Stimulated activated naive CD8-positive, alpha-beta T cell treated with anti-CD3 and anti-CD28 coated beads, Interleukin-15, Interleukin-2, amounts not matched to agents 100 U/mL and 50 U/mL, for 24 hours (primary cell): ENCODE measurements around the gene TCF20.
A peak's percentile ranks its signal among the peaks of the same experiment; 100 is the strongest.

ENCODE experiments used
- ATAC-seq: fragments of 150-1000 bp; cut with Tn5 transposase; one replicate; pipeline ENCODE4 v1.10.0; 2021
- DNase-seq: peaks from one replicate; pipeline ENCODE4 v3.0.0; 2021

Gene TCF20

DNA sequence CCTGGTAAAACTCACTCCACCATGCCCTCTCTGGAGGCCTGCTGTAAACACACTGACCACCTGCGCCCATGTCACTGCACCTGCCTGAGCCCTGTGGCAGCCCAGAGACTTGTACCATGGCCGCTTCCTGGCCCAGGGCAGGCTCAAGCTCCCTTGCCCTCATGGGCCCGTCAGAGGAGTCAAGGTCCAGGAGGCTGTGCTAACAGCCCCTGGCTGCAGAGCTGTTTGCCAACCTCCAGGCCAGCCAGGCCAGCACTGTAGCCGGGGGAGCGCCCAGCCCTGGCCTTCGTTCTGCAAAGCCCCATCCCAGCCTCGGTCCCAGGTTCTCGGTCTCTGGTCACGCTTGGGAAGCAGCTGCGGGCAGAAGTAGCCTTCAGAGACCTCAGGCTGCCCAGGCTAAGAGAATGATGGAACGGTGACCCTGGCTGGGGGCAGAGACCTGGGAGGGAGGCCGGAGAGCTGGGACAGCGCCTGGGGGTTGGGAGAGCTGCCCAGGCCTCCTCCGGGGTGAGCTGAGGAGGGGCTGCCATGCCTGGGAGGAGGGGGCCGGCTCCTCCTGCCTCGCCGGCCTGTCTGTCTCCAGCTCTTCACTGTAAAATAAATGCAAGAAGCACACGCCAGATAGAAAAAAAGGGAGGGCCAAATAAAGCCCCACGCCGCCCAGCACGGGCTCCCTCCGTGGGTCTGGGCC lies 11.9 kb upstream of the TCF20 start:
- ATAC-seq, result no peak
- DNase-seq, result no peak

DNA sequence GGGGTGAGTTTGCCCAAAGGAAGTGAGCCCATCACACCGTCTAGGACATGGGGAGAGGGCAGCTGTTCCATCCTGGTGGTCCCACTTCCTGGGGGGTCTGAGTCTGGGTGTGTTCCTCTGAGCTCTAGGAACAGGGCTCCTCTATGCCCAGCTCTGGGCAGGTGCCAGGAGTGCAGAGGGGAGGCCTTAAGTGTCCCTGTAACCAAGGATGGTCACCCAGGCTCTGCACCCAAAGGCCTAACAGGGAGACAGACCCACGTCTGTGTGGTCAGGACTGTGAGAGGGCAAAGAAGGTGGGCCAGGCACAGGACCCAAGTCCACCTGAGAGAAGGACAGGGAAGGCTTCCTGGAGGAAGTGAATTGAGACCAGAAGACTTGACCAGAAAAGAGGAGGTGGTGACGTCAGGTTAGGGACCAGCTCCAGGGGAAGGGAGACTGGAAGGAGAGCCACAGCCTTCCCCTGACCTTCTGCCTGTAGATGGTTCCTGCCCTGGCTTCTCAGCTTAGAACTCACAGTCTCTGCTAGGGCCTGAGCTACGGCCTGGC lies 11.3 kb upstream of the TCF20 start:
- ATAC-seq (no peak), DNase-seq (no peak)

DNA sequence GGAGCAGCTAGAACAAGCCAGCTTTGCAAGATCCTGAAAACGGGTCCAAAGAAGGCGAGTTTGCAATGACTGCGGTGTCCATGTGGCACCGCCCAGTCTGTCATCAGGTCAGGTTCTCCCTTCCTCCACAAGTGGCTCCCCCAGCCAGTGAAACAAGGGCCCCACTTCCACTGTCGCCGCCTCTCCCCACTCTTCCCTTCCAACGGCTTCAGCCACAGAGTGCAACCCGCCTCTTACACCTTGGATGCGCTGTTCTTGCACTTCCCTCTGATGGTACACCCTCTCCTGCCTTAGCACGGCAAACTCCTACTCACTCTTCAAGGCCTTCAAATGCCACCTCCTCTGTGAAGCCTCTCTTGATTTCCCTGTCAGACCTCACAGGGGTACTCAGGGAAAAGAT lies 10.8 kb upstream of the TCF20 start:
- no peak for DNase-seq
- no peak for ATAC-seq

DNA sequence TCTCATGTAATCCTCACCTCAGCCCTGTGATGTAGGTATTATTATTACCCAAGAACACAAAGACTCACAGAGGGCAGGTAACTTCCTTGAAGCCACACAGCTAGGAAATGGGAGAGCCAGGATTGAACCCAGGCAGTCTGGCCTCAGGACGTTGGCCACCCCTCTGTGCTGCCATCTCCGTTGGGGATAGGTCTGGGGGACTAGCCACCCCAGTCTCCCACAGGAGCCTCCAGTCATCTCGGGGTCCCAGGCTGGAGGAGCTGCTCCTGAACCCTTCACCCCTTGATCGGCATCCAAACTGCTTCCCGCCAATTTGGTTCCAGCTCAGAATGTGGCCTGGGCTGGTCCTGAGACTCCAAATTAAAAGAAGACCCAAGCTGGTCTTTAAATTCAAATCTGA lies 10.4 kb upstream of the TCF20 start:
- no peak for ATAC-seq
- no peak for DNase-seq

DNA sequence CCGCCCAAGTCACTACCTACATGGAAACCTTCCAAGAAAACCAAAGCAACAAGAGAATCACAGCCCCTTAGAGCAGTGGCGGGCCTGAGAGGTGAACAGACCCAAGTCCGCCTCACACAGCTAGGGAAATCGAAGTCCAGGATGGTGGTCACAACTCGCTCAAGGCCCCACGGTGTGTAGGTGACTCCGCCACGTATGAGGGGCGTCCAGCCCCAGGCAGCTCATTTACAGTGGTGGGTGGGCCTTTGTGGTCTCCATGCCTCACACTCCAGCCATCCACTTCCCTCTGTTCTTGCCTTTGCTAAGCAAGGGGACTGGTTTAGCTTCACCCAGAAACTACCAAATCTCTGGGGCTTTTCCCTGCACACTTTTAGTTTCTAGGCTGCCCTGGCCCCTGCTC lies 9.7 kb upstream of the TCF20 start:
- DNase-seq (no peak), ATAC-seq (no peak)

DNA sequence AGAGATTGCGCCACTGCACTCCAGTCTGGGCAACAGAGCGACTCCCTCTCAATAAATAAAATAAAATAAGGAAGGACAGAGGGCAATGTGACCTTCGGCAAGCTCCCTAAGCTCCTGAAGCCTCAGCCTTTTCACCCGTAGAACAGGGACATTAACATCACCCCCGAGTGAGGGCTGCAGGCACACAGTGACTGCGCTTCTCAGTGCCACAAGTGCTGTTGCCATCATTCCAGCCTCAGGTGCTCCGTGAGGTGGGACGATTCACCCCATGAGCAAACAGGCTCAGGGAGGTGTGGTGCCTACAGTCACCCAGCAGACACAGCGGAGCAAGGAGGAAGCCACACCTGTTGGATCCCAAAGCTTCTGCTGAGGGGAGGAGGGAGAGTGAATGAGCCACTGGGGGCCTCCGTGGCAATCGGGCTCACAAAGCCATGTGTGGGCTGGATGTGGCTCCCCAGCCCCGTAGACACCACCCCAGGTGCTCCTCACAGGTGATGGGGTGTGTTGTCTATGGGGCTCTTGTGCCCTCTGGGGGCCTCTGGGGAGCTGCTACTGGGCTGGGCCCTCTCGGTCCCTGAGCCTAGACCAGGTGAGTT lies 9.1 kb upstream of the TCF20 start:
- no peak for ATAC-seq
- no peak for DNase-seq

DNA sequence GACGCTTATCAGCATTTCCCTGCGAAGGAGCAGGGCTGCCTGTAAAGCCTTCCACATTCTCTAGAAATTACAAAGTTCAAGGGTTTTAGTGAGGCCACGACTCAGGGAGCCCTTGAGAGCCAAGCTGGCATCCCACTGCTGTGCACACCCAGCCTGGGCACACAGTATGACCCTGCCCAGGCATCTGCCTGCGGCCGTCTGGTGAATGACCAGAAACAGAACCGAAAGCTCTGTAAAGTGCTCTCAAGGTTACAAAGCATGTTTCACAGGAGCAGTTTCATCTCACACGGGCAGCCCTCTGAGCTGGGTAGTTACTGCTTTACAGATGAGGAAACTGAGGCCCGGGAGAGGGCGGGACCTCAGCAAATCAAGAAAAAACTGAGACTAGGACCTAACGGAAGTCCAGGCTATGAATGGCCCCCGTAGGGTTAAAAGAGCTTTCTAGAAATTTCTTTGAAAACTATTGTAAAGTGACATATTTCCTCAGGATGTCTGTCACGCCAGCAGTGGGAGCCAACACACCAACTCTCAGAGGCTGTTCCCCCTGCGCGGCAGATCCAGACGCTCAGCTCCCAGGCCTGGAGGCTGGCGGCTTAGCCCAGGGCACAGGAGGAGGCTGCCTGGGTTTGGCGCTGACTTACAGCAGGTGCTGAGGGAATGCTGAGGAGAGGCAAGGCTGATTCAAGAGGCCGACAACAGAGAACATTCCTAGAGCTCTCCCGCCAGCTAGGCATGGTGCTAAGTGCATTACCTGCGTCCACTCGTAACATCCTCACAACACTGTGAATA lies 7.7 kb upstream of the TCF20 start:
- no peak for ATAC-seq
- DNase-seq, result no peak

DNA sequence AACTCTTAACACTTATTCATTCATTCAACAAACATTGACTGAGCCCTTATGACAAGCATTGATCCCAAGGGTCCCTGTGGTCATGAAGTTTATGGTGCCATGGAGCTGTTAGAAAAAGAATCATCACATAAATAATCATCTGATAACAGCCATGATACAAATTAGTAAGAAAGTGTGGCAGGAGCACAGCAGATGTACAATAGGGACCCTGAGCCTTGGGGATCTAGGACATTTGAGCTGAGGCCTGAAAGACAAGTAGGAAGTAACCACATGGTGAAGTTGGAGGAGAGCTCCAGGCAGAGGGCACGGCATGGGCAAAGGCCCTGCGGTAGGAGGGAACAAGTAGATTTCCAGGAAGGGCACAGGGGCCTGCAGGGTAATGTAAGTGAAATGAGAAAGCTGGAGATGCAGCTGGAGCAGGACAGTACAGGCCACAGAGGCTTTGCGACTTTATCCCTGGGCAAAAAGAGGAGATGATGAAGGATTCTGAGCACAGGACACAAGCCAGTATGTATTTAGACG lies 6.8 kb upstream of the TCF20 start:
- DNase-seq (no peak), ATAC-seq (no peak)

DNA sequence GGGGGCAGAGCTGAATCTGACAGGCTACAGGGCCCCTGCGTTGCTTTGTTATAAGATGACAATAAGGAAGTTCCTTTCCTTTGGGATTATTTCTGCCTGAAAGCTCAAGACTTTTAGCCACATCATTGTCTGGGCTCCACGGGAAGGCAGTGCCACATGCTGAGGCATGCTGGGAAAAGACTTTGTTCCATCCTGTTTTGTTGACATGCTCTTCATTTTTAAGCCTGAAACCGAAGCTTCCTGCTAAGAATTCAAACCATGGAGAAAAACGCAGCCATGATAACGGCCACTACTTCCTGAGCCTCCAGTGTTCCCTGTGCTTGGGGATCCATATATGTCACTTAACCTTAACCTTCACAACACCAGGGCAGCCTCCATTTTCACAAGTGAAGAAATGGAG lies 5.5 kb upstream of the TCF20 start:
- no peak for DNase-seq
- no peak for ATAC-seq

DNA sequence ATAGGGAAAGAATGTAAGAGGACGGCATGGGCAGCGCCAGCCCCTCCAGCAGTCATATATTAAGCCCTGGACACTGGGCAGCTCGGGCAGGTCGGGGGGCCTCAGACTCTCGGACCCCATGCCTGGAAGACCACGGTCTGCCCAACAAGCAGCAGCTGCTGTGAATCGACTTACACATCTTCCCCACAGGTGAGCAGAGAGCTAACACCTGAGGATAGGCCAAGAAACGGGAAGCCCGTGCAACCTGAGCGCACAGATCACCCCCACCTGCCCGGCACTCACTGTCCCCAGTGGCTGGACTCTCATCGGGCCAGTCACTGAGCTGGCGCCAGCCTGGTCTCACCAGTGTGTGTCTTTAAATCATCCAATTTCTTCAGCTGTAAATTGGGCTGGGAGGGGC lies 4.7 kb upstream of the TCF20 start:
- ATAC-seq (no peak), DNase-seq (no peak)

DNA sequence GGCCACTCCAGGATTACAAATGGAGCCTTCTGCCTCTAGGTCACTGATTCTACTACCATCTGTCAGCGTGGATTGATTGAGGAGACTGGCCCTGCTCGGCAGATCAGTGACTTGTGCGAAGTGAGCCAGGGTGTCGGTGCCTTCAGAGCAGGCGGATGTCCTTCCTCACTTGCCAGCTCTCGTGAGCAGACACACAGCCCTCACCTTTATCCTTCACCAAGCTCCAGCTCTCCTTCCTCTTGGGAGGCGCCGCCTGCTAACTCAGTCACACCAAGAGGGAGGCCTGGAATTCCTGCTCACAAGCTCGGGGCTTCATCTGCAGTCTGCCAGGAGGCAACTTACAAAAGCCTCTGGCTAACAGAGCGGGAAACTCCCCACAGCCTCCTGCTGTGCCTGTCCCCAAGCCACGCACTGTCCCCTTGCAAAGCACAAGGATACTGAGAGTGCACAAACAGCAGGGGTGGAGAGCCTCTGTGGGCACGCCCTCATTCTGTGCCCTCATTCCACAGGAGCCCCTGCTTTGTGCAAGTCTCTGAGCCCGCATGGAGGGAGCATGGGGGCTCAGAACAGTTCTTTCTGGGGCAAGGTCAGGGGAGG lies 3.5 kb upstream of the TCF20 start:
- ATAC-seq (no peak), DNase-seq (no peak)

DNA sequence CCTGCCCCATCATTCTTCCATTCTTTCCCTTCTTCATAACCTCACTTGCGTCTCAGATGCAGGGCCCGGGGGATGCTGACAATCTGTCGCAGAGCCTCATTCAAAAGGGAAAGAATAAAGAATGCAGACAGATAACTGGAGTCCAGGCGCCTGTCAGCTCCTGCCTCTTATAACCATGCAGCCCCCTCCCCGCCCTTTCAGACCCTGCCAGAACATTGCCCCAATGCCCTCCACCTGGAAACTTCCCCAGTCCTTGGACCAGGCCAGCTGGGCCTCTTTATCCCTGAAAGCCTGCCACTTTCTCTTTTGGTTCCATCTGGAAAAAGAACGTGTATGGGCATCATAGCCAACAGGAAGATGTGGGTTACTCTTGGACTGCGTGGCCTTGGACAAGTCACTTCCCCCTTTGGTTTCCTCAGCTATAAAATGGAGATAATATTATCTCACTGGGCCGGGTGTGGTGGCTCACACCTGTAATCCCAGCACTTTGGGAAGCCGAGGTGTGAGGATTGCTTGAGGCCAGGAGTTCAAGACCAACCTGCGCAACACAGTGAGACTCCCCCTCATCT lies 2.1 kb upstream of the TCF20 start:
- ATAC-seq (no peak), DNase-seq (no peak)

DNA sequence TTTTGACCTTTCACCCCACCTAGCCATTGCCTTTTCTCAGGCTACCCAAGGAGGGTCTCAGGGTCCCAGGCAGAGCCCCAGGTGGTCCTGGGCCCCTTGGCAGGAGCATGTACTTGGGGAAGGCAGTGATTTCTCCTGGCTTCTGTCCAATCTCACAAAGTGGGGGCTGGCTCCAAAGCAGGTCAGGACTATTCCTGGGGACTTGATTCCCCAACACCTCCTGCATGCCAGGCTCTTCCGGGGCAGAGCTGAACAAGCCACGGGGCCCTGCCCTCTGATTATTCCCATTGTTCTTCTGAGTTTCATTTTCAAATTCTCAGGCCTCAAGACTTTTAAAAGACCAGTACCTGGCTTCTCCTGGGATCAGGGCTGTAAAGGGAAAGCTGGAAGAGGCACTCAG lies 1.5 kb upstream of the TCF20 start:
- DNase-seq (no peak), ATAC-seq (no peak)

DNA sequence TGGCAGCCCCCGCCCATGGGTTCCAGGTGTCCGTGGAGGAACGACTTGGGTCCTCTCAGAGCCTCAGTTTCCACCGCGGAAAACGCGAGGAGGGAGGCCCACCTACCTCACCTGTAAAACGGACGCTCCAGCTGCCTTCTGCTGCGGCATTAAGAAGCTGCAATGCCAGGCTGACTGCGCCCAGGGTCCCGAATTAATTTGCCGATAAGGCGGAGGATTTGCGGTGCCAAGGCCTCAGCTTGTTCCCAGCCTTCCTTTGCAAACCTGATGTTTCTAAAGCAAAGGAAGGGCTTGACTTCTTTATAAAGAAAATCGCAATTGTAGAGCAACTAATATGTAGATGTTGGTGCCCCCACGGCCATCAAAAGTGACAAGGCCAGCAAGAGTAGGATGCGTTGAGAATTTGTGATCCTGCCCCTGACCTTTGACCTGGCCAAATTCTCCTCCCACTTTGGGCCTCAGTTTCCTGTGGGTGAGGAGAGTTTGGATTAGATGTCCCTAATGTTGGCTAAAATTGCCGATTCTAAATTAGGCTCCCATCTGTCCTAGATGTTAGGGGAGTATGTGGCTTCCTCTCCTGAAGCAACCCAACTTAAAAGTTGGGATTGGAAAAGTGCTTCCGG lies 849 bp upstream of the TCF20 start:
- no peak for DNase-seq

DNA sequence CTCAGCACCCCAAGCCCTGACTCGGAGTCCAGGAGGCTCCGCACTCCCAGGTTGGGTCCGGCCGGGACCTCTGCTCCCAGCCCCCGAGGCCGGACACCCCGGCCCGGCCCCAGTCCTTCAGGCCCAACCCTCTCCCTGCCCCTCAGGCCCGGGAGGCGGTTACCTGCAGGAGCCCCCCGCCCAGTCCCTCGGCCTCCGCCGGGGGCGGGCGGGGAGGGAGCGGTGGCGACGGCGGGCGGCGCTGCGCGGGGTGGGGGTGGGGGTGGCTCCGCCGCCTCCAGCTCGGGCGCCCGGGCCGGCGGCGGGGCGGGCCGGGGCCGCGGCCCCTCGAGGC lies 310 bp downstream of the TCF20 start:
- peak; percentile 37 for DNase-seq
- peak; percentile 53 for ATAC-seq

More for the DNA sequence above, 849 bp upstream of the TCF20 start:
- no peak for ATAC-seq

DNA sequence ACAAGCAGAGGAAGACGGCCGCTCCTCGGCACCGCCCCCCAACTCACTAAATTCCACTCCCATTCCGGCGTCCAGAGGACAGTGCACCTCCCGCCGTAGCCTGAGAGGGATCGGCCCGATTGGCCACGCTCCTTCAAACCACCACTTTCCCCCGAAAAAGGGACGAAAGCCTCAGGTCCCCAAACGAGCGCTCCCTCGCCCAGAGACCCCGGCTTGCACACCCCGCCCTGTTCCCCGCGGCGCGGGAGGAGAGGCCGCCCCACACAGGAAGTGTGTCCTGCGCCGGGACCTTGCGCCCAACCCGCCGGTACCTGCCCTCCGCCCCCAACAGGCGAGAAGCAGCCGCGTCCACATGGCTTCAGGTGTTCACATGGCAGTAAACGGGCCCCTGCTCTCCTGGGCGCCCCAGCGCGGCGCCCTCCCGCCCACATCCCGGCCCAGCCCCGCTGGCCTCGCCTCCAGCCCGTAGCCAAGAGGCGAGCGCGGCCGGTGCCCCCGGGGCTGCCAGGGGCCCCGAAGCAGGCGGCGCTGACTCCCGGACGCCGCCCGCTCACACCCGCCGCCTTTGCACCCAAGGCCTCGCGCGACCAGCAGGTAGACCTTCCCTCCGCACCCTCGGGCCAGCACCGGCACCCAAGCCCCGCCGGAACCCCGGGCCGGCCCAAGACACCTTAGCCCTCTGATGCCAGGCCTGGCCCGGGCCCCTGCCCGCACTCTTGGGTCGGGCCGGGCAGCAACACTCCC lies 849 bp downstream of the TCF20 start:
- DNase-seq, result peak; percentile 75

DNA sequence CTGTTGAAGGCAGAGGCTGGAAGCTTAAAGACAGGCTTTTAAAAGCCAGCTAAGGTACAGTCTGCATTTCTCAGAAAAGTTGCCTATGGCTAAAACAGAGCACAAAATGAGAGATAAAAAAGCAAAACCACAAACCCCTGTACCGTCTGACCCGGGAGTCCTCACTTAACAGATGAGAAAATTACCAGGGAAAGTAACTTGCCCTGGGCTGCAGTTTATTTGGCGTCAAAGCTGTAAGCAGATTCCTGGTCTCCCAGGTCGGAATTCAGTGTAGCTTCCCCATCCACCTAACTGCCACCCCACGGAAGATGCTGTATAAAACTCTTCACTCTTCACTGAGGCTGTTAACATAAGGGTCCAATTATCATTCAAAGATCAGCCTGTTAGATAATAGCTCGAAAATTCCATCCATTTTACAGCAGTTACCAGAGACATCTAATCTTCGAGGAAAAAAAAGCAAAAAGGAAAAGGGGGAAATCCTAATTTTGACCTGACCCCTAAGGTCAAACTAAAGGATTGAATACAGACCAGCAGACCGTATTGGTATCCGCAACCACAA lies 1.5 kb downstream of the TCF20 start:
- DNase-seq (no peak), ATAC-seq (no peak)

More for the DNA sequence above, 849 bp downstream of the TCF20 start:
- peak; percentile 77 for ATAC-seq

DNA sequence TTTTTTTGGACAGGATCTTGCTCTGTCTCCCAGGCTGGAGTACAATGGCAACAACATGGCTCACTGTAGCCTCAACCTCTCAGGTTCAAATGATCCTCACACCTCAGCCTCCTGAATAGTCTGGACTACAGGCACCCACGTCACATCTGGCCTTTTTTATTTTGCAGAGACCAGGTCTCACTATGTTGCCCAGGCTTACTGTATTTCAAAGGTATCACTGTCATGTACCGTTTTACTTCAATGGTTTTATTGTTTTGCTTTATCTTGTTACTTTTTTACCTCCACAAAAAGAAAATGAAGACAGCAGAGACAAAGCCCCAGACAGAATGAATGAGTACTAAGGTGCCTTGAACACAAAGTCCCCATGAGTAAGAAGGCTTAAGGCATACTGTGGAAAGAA lies 5.1 kb downstream of the TCF20 start:
- no peak for ATAC-seq
- DNase-seq, result no peak

DNA sequence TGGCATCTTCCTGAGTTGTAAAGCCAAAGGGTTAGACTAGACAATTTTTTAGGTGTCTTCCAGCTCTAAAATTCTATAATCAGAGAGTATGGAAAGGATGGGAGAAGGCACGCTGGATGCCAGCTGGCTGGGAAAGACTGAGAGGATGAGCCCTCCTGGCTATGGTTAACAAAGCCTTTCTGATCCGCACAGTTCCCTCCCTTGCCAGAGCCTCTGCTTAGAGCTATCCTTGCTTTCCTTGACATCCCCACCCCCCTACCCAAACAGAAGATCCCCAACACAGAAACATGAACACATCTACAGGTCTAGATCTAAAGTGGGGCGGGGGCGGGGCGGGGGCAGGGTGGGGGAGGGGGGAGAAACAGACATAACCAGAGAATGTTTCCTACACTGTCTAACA lies 6.5 kb downstream of the TCF20 start:
- DNase-seq (no peak), ATAC-seq (no peak)

DNA sequence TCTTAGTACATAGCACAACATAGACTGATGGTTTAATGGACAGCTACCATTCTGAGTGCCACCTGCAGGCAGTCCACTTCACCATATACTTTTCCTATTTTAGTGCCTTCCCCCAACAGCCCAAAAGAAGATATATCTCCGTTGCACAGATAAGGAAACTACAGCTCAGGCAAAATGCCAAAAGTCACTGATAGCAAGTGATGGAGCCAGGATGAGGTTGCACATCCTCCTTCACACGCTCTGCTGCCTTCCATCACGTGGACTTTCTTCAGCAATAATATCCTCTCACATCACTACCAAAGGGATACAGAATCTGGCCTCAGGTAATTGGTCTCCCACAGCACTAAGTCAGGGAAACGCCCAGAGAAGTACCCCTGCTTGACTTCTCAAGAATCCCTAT lies 7.5 kb downstream of the TCF20 start:
- no peak for DNase-seq

DNA sequence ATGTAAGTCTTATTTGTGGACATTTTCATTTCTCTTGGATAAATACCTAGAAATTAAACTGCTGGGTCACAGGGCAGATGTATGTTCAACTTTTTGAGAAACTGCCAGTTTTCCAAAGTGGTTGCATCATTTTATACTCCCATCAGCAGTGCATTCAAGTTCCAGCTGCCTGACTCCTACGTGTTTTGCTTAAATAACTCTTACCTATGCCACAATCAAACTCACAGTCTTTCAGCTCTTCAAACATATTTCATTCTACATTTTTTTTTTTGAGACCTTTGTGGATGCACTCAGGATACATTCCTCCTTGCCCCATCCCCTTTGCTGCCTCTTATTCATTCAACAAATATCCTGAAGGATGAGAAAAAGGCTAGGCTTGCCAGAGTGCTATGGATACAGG lies 9.2 kb downstream of the TCF20 start:
- DNase-seq (no peak), ATAC-seq (no peak)

More for the DNA sequence above, 7.5 kb downstream of the TCF20 start:
- ATAC-seq, result no peak
